Upper lobe of left lung (tissue), 6 donors: ENCODE data around the gene ELK4. TPM values are rescaled to one million over a fixed set of nuclear protein-coding genes. Genes with fewer than 3 reads are reported as not detected.
A peak's percentile ranks its signal among the peaks of the same experiment; 100 is the strongest.

Source experiments
- ATAC-seq, 2 donors: fragments of 200-7000 bp; cut with Tn5 transposase; one replicate each; pipeline ENCODE4 v1.9.1; 2022; ENCODE audit warnings: mild to moderate bottlenecking in 2 of 2, moderate library complexity in 2 of 2; ENCODE audit not compliant: low FRiP score in 2 of 2
- DNase-seq, 2 donors: peaks; one replicate each; pipeline ENCODE4 v3.0.0-alpha.2; 2019 to 2020
- H3K27ac ChIP-seq, 4 donors: fragments of 200-600 bp; sonication (generic); one replicate each; pipeline ENCODE4 v1.5.1; 2016 to 2019
- H3K27me3 ChIP-seq, 4 donors: fragments of 200-600 bp; sonication (generic); one replicate each; pipeline ENCODE4 v1.5.1; 2017 to 2019
- H3K36me3 ChIP-seq, 4 donors: fragments of 200-600 bp; sonication (generic); one replicate each; pipeline ENCODE4 v1.5.1; 2016 to 2019
- H3K4me1 ChIP-seq, 4 donors: fragments of 200-600 bp; sonication (generic); one replicate each; pipeline ENCODE4 v1.5.1; 2018 to 2019
- H3K4me3 ChIP-seq, 4 donors: fragments of 200-600 bp; sonication (generic); one replicate each; pipeline ENCODE4 v1.5.1; 2017 to 2019; ENCODE audit warnings: mild to moderate bottlenecking in 2 of 4, moderate library complexity in 1 of 4
- H3K9me3 ChIP-seq, 4 donors: fragments of 200-600 bp; sonication (generic); one replicate each; pipeline ENCODE4 v1.5.1; 2018 to 2019
- CTCF ChIP-seq, 6 experiments: fragments of 450-650 bp in 4 of 6; fragments of 200-600 bp in 2 of 6; sonication (generic) in 2 of 6; IDR thresholded peaks; one replicate each; pipeline ENCODE4 v1.5.1; 2016 to 2019; ENCODE audit warnings: antibody characterized with exemption in 6 of 6
- EP300 ChIP-seq, 4 donors: sonication (generic); formaldehyde crosslinking; IDR thresholded peaks; one replicate each; pipeline ENCODE4 v1.5.1; 2017; ENCODE audit warnings: antibody characterized with exemption in 4 of 4, control low read depth in 2 of 4
- POLR2A ChIP-seq, 4 donors: fragments of 450-650 bp; IDR thresholded peaks; one replicate each; pipeline ENCODE4 v1.5.1; 2016 to 2017; ENCODE audit warnings: antibody characterized with exemption in 4 of 4, mild to moderate bottlenecking in 2 of 4
- POLR2AphosphoS5 ChIP-seq, 2 donors: sonication (generic); formaldehyde crosslinking; IDR thresholded peaks; one replicate each; pipeline ENCODE4 v1.5.1; 2017; ENCODE audit warnings: antibody characterized with exemption in 2 of 2
- WGBS, 2 donors: methylation state at CpG; one replicate each; pipeline ENCODE4 v1.1.5; 2017 to 2018; 5-methylcytosine and 5-hydroxymethylcytosine counted together
- total RNA-seq, 6 donors: library from RNA; depleted of rRNA in 4 of 6; stranded (reverse); fragments of >200 nt in 4 of 6; gene quantifications; one replicate each; pipeline versions ENCODE4 v1.1.0 to v1.2.1, GENCODE V29; 2016 to 2021
- donor health status: DM: no; HTN: no; CAD: no; lungs with moderate emphysema.
- donor health status: DM: no; HTN: yes; CAD: no; lungs with severe emphysema.

Gene ELK4
- total RNA-seq, 6 donors from 2014 or later: 15.7 to 65.4 (median 30.2) TPM

GRCh38 chr1:205595435-205595834, 36.4 kb downstream of the ELK4 start:
- WGBS, 2 donors: 75 to 77% methylated on average over 2 of the region's 2 CpGs
- Histone ChIP-seq H3K4me1 (peaks cover 24 to 30% (median 27%) of the 10 kb centered on the region in 4 donors), H3K27me3 (no peaks in the 10 kb centered on the region), H3K36me3 (peaks cover 0 to 4% (median 0%) of the 10 kb centered on the region in 4 donors), H3K4me3 (no peak overlapping the region), H3K9me3 (no peaks in the 10 kb centered on the region), H3K27ac (no peak overlapping the region)
- no peak for ATAC-seq
- no peak for TF ChIP-seq EP300 (IDR thresholded peaks at IDR 0.05)
- no peak for TF ChIP-seq POLR2AphosphoS5 (IDR thresholded peaks at IDR 0.05)
- no peak for TF ChIP-seq POLR2A (IDR thresholded peaks at IDR 0.05)
- no peak for TF ChIP-seq CTCF (IDR thresholded peaks at IDR 0.05)
- DNase-seq: no peak

GRCh38 chr1:205594846-205595245, 37.0 kb downstream of the ELK4 start:
- DNase-seq (no peak), ATAC-seq (no peak)
- H3K36me3 ChIP-seq: no peaks in the 10 kb centered on the region
- WGBS, 2 donors: 100% methylated on average over 1 of the region's 1 CpG; no CpG with 5 or more reads in 1 of the 2 donors
- no peaks in the 10 kb centered on the region for H3K27me3 ChIP-seq
- H3K9me3 ChIP-seq: no peaks in the 10 kb centered on the region
- peaks cover 19 to 26% (median 23%) of the 10 kb centered on the region in 4 donors for H3K4me1 ChIP-seq
- TF ChIP-seq EP300 (IDR thresholded peaks at IDR 0.05): no peak
- TF ChIP-seq CTCF (IDR thresholded peaks at IDR 0.05): no peak
- TF ChIP-seq POLR2AphosphoS5 (IDR thresholded peaks at IDR 0.05): no peak
- TF ChIP-seq POLR2A (IDR thresholded peaks at IDR 0.05): no peak
- H3K27ac ChIP-seq: no peak overlapping the region
- no peak overlapping the region for H3K4me3 ChIP-seq

- Histone ChIP-seq H3K36me3 (no peaks in the 10 kb centered on the region), H3K27ac (peak overlapping the region in 2 of 4 donors; percentile 18 to 35), H3K9me3 (no peaks in the 10 kb centered on the region), H3K4me1 (peaks cover 11 to 17% (median 15%) of the 10 kb centered on the region in 4 donors), H3K27me3 (no peaks in the 10 kb centered on the region), H3K4me3 (no peak overlapping the region)
- 53 to 57% methylated on average over 6 of the region's 6 CpGs for WGBS, 2 donors
- no peak for ATAC-seq
- no peak for DNase-seq
- no peak for TF ChIP-seq POLR2AphosphoS5 (IDR thresholded peaks at IDR 0.05)
Measured at GRCh38 chr1:205593967-205594366, 37.8 kb downstream of the ELK4 start.

GRCh38 chr1:205593532-205593931, 38.3 kb downstream of the ELK4 start:
- TF ChIP-seq CTCF (IDR thresholded peaks at IDR 0.05) (no peak), EP300 (IDR thresholded peaks at IDR 0.05) (no peak)
- no peaks in the 10 kb centered on the region for H3K9me3 ChIP-seq
- ATAC-seq (no peak), DNase-seq (no peak)
- H3K36me3 ChIP-seq: no peaks in the 10 kb centered on the region
- H3K27me3 ChIP-seq: no peaks in the 10 kb centered on the region
- H3K4me3 ChIP-seq: no peak overlapping the region
- peak overlapping the region in 2 of 4 donors; percentile 18 to 35 for H3K27ac ChIP-seq
- peaks cover 6 to 15% (median 13%) of the 10 kb centered on the region in 4 donors for H3K4me1 ChIP-seq
- WGBS, 2 donors: 36 to 49% methylated on average over 4 of the region's 4 CpGs

- no peak for ATAC-seq
- Histone ChIP-seq H3K27ac (no peak overlapping the region), H3K36me3 (no peaks in the 10 kb centered on the region), H3K9me3 (no peaks in the 10 kb centered on the region), H3K4me3 (peak overlapping the region in 1 of 4 donors; percentile 19), H3K4me1 (peaks cover 6 to 24% (median 18%) of the 10 kb centered on the region in 4 donors), H3K27me3 (no peaks in the 10 kb centered on the region)
- TF ChIP-seq POLR2A (IDR thresholded peaks at IDR 0.05) (no peak), CTCF (IDR thresholded peaks at IDR 0.05) (no peak), POLR2AphosphoS5 (IDR thresholded peaks at IDR 0.05) (no peak), EP300 (IDR thresholded peaks at IDR 0.05) (no peak)
- WGBS, 2 donors: 87% methylated on average over 14 of the region's 14 CpGs
- DNase-seq: no peak
Measured at GRCh38 chr1:205592443-205593003, 39.3 kb downstream of the ELK4 start.
